ENCODE results near the gene GPR107. TPM values are rescaled to one million over a fixed set of nuclear protein-coding genes. Genes with fewer than 3 reads are reported as not detected.
A peak's percentile ranks its signal among the peaks of the same experiment; 100 is the strongest.

Gene GPR107
- total RNA-seq, 1 experiment from 2014 or later: 47.1 TPM

DNA sequence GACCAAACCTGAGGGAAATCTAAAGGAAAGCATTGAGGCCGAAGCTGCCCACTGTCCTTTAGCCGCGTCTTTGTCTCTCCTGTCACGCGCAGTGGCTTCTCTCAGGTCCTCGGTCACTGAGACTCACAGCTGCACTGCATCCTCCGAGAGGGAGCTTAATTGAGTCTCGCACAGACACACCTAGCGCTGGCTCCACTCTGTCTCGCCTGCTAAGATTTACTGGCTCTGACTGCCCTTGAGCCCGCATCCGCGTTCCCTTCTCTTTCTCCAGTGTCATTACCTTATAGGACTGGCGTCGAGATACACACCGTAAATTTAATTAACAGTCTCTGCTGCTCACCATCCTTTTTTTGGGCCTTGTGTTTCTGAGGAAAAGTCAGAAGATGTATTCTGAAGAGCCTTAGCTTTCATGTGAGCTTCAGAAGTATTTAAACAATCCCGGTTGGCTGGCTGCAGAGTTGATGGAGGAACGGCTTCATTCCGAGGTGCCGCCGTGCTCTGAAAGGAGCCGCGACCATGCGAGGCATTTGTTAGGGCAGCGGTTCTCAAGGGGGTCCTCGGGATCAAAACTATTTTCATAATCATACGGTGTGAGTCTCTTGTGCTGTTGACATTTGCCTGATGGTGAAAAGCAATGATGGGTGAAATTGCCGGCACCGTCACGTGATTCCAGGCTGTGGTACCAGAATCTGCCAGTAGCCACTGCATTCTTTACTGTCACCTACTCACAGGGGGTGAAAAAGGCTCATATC is 58.3 kb downstream of the GPR107 start:
- BruUV-seq (replicated peaks): no TSS peak
- ChIA-PET POLR2A (ENCODE audit: low non-redundant PET) (no interaction called here), CTCF (no interaction called here)
- Histone ChIP-seq H3K4me3 (ENCODE audit: low read depth, low read length, poor library complexity, severe bottlenecking) (no peak overlapping the region), H3K27me3 (replicated peaks; ENCODE audit: insufficient read depth, low read depth, low read length, poor library complexity) (no peaks in the 10 kb centered on the region), H3K27ac (ENCODE audit: low read depth, low read length, poor library complexity, severe bottlenecking) (peak overlapping the region; percentile 13), H3K36me3 (ENCODE audit: insufficient read depth, low read length, poor library complexity, severe bottlenecking) (peaks cover 22% of the 10 kb centered on the region), H3K9me3 (ENCODE audit: low read depth, low read length, poor library complexity, severe bottlenecking) (no peaks in the 10 kb centered on the region), H3K4me1 (ENCODE audit: insufficient read depth, low read length, poor library complexity, severe bottlenecking) (no peaks in the 10 kb centered on the region)
- TF ChIP-seq, protein P1, sequence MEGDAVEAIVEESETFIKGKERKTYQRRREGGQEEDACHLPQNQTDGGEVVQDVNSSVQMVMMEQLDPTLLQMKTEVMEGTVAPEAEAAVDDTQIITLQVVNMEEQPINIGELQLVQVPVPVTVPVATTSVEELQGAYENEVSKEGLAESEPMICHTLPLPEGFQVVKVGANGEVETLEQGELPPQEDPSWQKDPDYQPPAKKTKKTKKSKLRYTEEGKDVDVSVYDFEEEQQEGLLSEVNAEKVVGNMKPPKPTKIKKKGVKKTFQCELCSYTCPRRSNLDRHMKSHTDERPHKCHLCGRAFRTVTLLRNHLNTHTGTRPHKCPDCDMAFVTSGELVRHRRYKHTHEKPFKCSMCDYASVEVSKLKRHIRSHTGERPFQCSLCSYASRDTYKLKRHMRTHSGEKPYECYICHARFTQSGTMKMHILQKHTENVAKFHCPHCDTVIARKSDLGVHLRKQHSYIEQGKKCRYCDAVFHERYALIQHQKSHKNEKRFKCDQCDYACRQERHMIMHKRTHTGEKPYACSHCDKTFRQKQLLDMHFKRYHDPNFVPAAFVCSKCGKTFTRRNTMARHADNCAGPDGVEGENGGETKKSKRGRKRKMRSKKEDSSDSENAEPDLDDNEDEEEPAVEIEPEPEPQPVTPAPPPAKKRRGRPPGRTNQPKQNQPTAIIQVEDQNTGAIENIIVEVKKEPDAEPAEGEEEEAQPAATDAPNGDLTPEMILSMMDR (conservative IDR thresholded peaks at IDR 0.05; ENCODE audit: low read depth, low read length): no peak
- no peak for TF ChIP-seq EZH2 (IDR thresholded peaks at IDR 0.05; ENCODE audit: borderline replicate concordance, low read depth, low read length, poor library complexity, severe bottlenecking)
- no peak for DNase-seq (ENCODE audit: low spot score)
- intact Hi-C loops (cut with micrococcal nuclease; ENCODE audit: unreplicated experiment): no loop called here

DNA sequence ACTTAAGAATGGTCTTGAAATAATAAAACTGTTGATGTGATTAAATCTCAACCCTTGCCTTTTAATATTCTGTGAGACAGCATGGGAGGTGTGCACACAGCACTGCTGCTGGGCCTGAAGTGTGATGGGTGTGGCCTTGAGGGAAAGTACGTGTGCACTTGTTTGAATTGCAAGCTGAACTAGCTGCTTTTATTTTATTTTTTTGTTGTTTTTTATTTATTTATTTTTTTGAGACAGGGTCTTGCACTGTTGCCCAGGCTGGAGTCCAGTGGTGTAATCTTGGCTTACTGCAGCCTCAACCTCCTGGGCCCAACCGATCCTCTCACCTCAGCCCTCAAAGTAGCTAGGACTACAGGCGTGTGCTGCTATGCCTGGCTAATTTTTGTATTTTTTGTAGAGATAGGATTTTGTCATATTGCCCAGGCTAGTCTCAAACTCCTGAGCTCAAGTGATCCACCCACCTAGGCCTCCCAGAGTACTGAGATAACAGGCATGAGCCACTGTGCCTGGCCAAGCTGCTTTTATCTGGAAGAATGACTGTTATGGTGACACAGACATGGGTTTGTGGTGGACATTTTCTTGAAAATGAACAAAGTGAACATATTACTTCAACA is 58.9 kb downstream of the GPR107 start:
- no TSS peak for BruUV-seq (replicated peaks)
- Histone ChIP-seq H3K27ac (ENCODE audit: low read depth, low read length, poor library complexity, severe bottlenecking) (peak overlapping the region; percentile 13), H3K9me3 (ENCODE audit: low read depth, low read length, poor library complexity, severe bottlenecking) (no peaks in the 10 kb centered on the region), H3K4me3 (ENCODE audit: low read depth, low read length, poor library complexity, severe bottlenecking) (no peak overlapping the region), H3K27me3 (replicated peaks; ENCODE audit: insufficient read depth, low read depth, low read length, poor library complexity) (no peaks in the 10 kb centered on the region), H3K36me3 (ENCODE audit: insufficient read depth, low read length, poor library complexity, severe bottlenecking) (peaks cover 18% of the 10 kb centered on the region), H3K4me1 (ENCODE audit: insufficient read depth, low read length, poor library complexity, severe bottlenecking) (peaks cover 6% of the 10 kb centered on the region)
- TF ChIP-seq, protein P1 (conservative IDR thresholded peaks at IDR 0.05; ENCODE audit: low read depth, low read length): no peak
- TF ChIP-seq EZH2 (IDR thresholded peaks at IDR 0.05; ENCODE audit: borderline replicate concordance, low read depth, low read length, poor library complexity, severe bottlenecking): no peak
- intact Hi-C loops (cut with micrococcal nuclease; ENCODE audit: unreplicated experiment): no loop called here
- DNase-seq (ENCODE audit: low spot score): no peak
- ChIA-PET POLR2A (ENCODE audit: low non-redundant PET) (no interaction called here), CTCF (no interaction called here)

DNA sequence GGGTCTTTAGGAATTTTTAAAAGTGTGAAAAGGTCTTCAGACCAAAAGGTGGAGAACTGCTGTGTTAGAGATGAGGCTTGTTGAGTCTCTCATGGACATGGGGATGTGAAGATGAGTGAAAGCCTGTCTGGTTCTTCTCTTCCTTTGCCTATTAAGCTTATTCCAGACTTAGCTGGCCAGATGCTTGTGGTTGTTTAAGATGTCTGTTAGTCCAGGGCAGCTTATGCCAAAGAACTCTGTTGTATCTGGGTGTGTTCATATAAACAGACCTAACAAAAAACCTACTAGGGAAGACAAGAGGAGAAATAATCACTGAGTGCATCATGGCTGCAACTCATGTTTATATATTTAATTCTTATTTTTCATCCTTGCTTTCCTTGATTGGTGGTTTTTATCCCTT is 61.0 kb downstream of the GPR107 start:
- H3K9me3 ChIP-seq (ENCODE audit: low read depth, low read length, poor library complexity, severe bottlenecking): no peaks in the 10 kb centered on the region
- no peak for DNase-seq (ENCODE audit: low spot score)
- H3K36me3 ChIP-seq (ENCODE audit: insufficient read depth, low read length, poor library complexity, severe bottlenecking): peaks cover 12% of the 10 kb centered on the region
- no peak overlapping the region for H3K27ac ChIP-seq (ENCODE audit: low read depth, low read length, poor library complexity, severe bottlenecking)
- no peak for TF ChIP-seq EZH2 (IDR thresholded peaks at IDR 0.05; ENCODE audit: borderline replicate concordance, low read depth, low read length, poor library complexity, severe bottlenecking)
- TF ChIP-seq, protein P1 (conservative IDR thresholded peaks at IDR 0.05; ENCODE audit: low read depth, low read length): no peak
- no TSS peak for BruUV-seq (replicated peaks)
- ChIA-PET POLR2A (ENCODE audit: low non-redundant PET) (no interaction called here), CTCF (no interaction called here)
- intact Hi-C loops (cut with micrococcal nuclease; ENCODE audit: unreplicated experiment): loop anchor here (5.0 kb wide), 1 partner anchor 308 kb away; no protein-coding TSS in a partner anchor
- no peaks in the 10 kb centered on the region for H3K27me3 ChIP-seq (replicated peaks; ENCODE audit: insufficient read depth, low read depth, low read length, poor library complexity)
- H3K4me1 ChIP-seq (ENCODE audit: insufficient read depth, low read length, poor library complexity, severe bottlenecking): peaks cover 27% of the 10 kb centered on the region
- no peak overlapping the region for H3K4me3 ChIP-seq (ENCODE audit: low read depth, low read length, poor library complexity, severe bottlenecking)
